Osteocyte (in vitro differentiated cells): ENCODE measurements around the gene THPO. TPM values are rescaled to one million over a fixed set of nuclear protein-coding genes. Genes with fewer than 3 reads are reported as not detected.

Experiments
- DNase-seq: peaks from one replicate; pipeline ENCODE4 v3.0.0; 2021; ENCODE audit warnings: mixed read lengths; ENCODE audit not compliant: unreplicated experiment; ENCODE audit errors: extremely low spot score
- H3K27ac Mint-ChIP-seq: one replicate; pipeline ENCODE4 v1.8.0; 2021; ENCODE audit warnings: mild to moderate bottlenecking, mixed read lengths; ENCODE audit not compliant: unreplicated experiment
- H3K27me3 Mint-ChIP-seq: one replicate; pipeline ENCODE4 v1.8.0; 2021; ENCODE audit warnings: mixed read lengths; ENCODE audit not compliant: unreplicated experiment
- H3K36me3 Mint-ChIP-seq: one replicate; pipeline ENCODE4 v1.8.0; 2021; ENCODE audit warnings: mixed read lengths; ENCODE audit not compliant: unreplicated experiment
- H3K4me1 Mint-ChIP-seq: one replicate; pipeline ENCODE4 v1.8.0; 2021; ENCODE audit warnings: mixed read lengths; ENCODE audit not compliant: unreplicated experiment
- H3K4me3 Mint-ChIP-seq: one replicate; pipeline ENCODE4 v1.8.0; 2021; ENCODE audit warnings: mild to moderate bottlenecking, moderate library complexity, mixed read lengths; ENCODE audit not compliant: unreplicated experiment
- H3K9me3 Mint-ChIP-seq: one replicate; pipeline ENCODE4 v1.8.0; 2021; ENCODE audit warnings: mixed read lengths; ENCODE audit not compliant: unreplicated experiment
- CTCF ChIP-seq: fragments of 200-600 bp; sonication (generic); IDR thresholded peaks from 2 replicates; pipeline ENCODE4 v1.5.0; 2021; ENCODE audit warnings: antibody characterized with exemption, mild to moderate bottlenecking, moderate library complexity
- total RNA-seq: library from RNA; stranded (reverse); gene quantifications from 2 replicates; pipeline ENCODE4 v1.2.1, GENCODE V29; 2021

The THPO gene
- total RNA-seq, 1 donor from 2014 or later: not detected

DNA sequence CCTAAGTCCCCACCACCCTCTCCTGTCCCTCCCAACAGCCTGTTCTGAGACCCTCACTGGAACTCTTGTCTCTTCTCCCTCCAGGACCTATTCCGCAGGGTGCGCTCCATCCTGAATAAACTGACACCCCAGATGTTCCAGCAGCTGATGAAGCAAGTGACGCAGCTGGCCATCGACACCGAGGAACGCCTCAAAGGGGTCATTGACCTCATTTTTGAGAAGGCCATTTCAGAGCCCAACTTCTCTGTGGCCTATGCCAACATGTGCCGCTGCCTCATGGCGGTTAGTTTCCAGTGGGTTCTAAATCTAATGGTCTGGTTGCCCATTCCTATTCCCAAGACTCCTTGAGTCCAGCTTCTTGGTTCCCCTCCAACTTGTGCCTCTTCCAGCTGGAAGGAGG, 54.3 kb downstream of the THPO start:
- Mint-ChIP-seq H3K4me1 (peaks cover 17% of the 10 kb centered on the region), H3K4me3 (no peak overlapping the region), H3K36me3 (peaks cover 73% of the 10 kb centered on the region), H3K27me3 (no peaks in the 10 kb centered on the region), H3K9me3 (no peaks in the 10 kb centered on the region), H3K27ac (no peak overlapping the region)
- DNase-seq: no peak
- no peak for TF ChIP-seq CTCF

DNA sequence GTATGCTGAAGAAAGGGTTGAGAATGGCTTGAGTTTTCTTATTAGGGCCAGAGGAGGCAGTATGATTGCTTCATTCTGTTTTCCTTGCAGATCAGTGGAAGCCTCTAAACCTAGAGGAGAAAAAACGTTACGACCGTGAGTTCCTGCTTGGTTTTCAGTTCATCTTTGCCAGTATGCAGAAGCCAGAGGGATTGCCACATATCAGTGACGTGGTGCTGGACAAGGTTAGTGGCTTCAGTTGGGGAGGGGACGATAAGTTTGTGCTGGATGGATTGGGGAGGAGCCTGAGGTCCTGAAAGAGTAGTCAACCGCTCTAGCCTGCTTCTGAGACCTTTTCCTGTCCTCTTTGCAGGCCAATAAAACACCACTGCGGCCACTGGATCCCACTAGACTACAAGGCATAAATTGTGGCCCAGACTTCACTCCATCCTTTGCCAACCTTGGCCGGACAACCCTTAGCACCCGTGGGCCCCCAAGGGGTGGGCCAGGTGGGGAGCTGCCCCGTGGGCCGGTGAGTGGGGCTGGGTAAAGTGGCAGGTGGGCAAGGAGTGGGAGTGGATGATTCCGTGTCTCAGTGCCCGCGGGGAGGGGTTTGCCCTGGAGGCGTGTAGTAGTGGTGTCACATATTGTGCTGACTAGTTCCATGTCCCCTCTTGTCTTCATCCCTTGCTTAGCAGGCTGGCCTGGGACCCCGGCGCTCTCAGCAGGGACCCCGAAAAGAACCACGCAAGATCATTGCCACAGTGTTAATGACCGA, 55.1 kb downstream of the THPO start:
- H3K9me3 Mint-ChIP-seq: no peaks in the 10 kb centered on the region
- no peak overlapping the region for H3K4me3 Mint-ChIP-seq
- no peak for TF ChIP-seq CTCF
- H3K36me3 Mint-ChIP-seq: peaks cover 70% of the 10 kb centered on the region
- no peaks in the 10 kb centered on the region for H3K27me3 Mint-ChIP-seq
- H3K4me1 Mint-ChIP-seq: peaks cover 20% of the 10 kb centered on the region
- no peak overlapping the region for H3K27ac Mint-ChIP-seq
- DNase-seq: no peak

Other genes with a start within 250 kb of the THPO start
- gene EIF2B5, start 242.8 kb downstream of the THPO start, total RNA-seq: 30.3 and 30.4 TPM in 2 replicates
- gene DVL3, start 222.8 kb downstream of the THPO start, total RNA-seq: 110 and 121 TPM in 2 replicates
- 398 and 419 TPM in 2 replicates for gene AP2M1, start 203.4 kb downstream of the THPO start, total RNA-seq
- gene ABCF3, start 192.0 kb downstream of the THPO start, total RNA-seq: 60.5 and 69.5 TPM in 2 replicates
- gene VWA5B2, start 148.6 kb downstream of the THPO start, total RNA-seq: 0.11 TPM in 1 of 2 replicates, not detected in the other
- 38.2 and 40.7 TPM in 2 replicates for gene ALG3, start 129.2 kb downstream of the THPO start, total RNA-seq
- 3.9 and 4.5 TPM in 2 replicates for gene EEF1AKMT4, start 128.5 kb downstream of the THPO start, total RNA-seq
- 1.8 and 2.0 TPM in 2 replicates for gene CAMK2N2, start 116.7 kb downstream of the THPO start, total RNA-seq
- gene ECE2, start 102.2 kb downstream of the THPO start, total RNA-seq: not detected in 2 replicates
- gene PSMD2, start 79.0 kb downstream of the THPO start, total RNA-seq: 222 and 239 TPM in 2 replicates
- 367 and 385 TPM in 2 replicates for gene EIF4G1, start 63.6 kb downstream of the THPO start, total RNA-seq
- 10.1 and 11.3 TPM in 2 replicates for gene FAM131A, start 40.6 kb downstream of the THPO start, total RNA-seq
- 9.4 and 9.7 TPM in 2 replicates for gene CLCN2, start 16.6 kb downstream of the THPO start, total RNA-seq
- gene POLR2H, start 16.5 kb downstream of the THPO start, total RNA-seq: 56.4 and 57.7 TPM in 2 replicates
- gene CHRD, start 1.8 kb upstream of the THPO start, total RNA-seq: 2.7 and 4.4 TPM in 2 replicates
- gene EPHB3, start 183.6 kb upstream of the THPO start, total RNA-seq: 10.6 and 11.4 TPM in 2 replicates